HepG2 (cell line): ENCODE data around the gene ALG14. TPM values are rescaled to one million over a fixed set of nuclear protein-coding genes. Genes with fewer than 3 reads are reported as not detected.

Experiments
- AGO1 ChIP-seq: fragments of 200-400 bp; formaldehyde crosslinking; IDR thresholded peaks from 2 replicates; pipeline ENCODE4 v1.6.1; 2017; ENCODE audit warnings: mild to moderate bottlenecking, low read depth, low read length, moderate library complexity; ENCODE audit not compliant: poor library complexity, severe bottlenecking
- CCAR2 ChIP-seq: fragments of 200-400 bp; formaldehyde crosslinking; optimal IDR thresholded peaks from 2 replicates; pipeline ENCODE3; 2018; ENCODE audit warnings: low read depth, mild to moderate bottlenecking, low read length, moderate library complexity
- CSRNP2 ChIP-seq: sonication (generic); formaldehyde crosslinking; conservative IDR thresholded peaks from 2 replicates; pipeline ENCODE4 v1.8.0; 2022; ENCODE audit warnings: low read depth, missing genetic modification reagents
- DR1 ChIP-seq: sonication (generic); formaldehyde crosslinking; IDR thresholded peaks from 2 replicates; pipeline ENCODE4 v1.8.0; 2021; ENCODE audit warnings: mild to moderate bottlenecking, missing genetic modification reagents, inconsistent platforms
- FLYWCH1 ChIP-seq: sonication (generic); formaldehyde crosslinking; IDR thresholded peaks from 2 replicates; pipeline ENCODE4 v1.8.1; 2023; ENCODE audit warnings: mild to moderate bottlenecking, missing genetic modification reagents
- HHEX ChIP-seq: IDR thresholded peaks from 2 replicates; pipeline ENCODE4 v1.6.1; 2016; ENCODE audit warnings: control low read depth
- ISX ChIP-seq: sonication (generic); formaldehyde crosslinking; conservative IDR thresholded peaks from 2 replicates; pipeline ENCODE4 v1.5.0; 2020; ENCODE audit warnings: missing genetic modification reagents
- KAT8 ChIP-seq: IDR thresholded peaks from 2 replicates; pipeline ENCODE4 v1.6.1; 2016; ENCODE audit warnings: missing genetic modification reagents, missing compliant biosample characterization
- RFX3 ChIP-seq: IDR thresholded peaks from 2 replicates; pipeline ENCODE4 v1.6.1; 2016; ENCODE audit warnings: missing biosample characterization, missing genetic modification reagents
- SIX1 ChIP-seq: sonication (generic); formaldehyde crosslinking; IDR thresholded peaks from 2 replicates; pipeline ENCODE4 v1.4.0; 2020; ENCODE audit warnings: missing genetic modification reagents, borderline replicate concordance
- SRF ChIP-seq: IDR thresholded peaks from 2 replicates; pipeline ENCODE4 v1.6.1; 2011; ENCODE audit warnings: mild to moderate bottlenecking, low read depth, low read length, moderate library complexity
- STAT5B ChIP-seq: sonication (generic); formaldehyde crosslinking; IDR thresholded peaks from 2 replicates; pipeline ENCODE4 v1.4.0; 2020; ENCODE audit warnings: missing genetic modification reagents
- ZFYVE20 ChIP-seq: sonication (generic); formaldehyde crosslinking; IDR thresholded peaks from 2 replicates; pipeline ENCODE4 v1.8.0; 2023; ENCODE audit warnings: low read depth, mild to moderate bottlenecking, moderate library complexity, missing genetic modification reagents, borderline replicate concordance
- ZNF101 ChIP-seq: sonication (generic); formaldehyde crosslinking; IDR thresholded peaks from 2 replicates; pipeline ENCODE4 v1.4.0; 2020; ENCODE audit warnings: mild to moderate bottlenecking, low read depth, missing genetic modification reagents, borderline replicate concordance
- ZNF3 ChIP-seq: IDR thresholded peaks from 2 replicates; pipeline ENCODE4 v1.7.0; 2017; ENCODE audit warnings: inconsistent platforms
- ZNF543 ChIP-seq: sonication (generic); formaldehyde crosslinking; IDR thresholded peaks from 2 replicates; pipeline ENCODE4 v1.4.0; 2020; ENCODE audit warnings: mild to moderate bottlenecking, missing genetic modification reagents
- polyA plus RNA-seq, 8 experiments: library from polyadenylated mRNA; depleted of rRNA in 3 of 8; stranded (reverse) in 7 of 8; unstranded in 1 of 8; fragments of >200 nt; fragmentation: Illumina TruSeq in 4 of 8; extraction: Trizol in 4 of 8; gene quantifications; 2 replicates each; pipeline versions ENCODE4 v1.2.1 to v1.2.3, GENCODE V29; 2011 to 2016; ENCODE audit warnings: low read depth in 4 of 8, missing spikeins in 1 of 8, mixed read lengths in 1 of 8; ENCODE audit not compliant: insufficient read depth in 1 of 8
- total RNA-seq, 5 experiments: library from RNA; depleted of rRNA; stranded (reverse); fragments of >200 nt; fragmentation: Illumina TruSeq; extraction: Trizol; gene quantifications; 2 replicates each; pipeline ENCODE4 v1.2.3, GENCODE V29; 2016; ENCODE audit warnings: low read depth in 1 of 5
- TF ChIP-seq, protein P1 (sequence below): sonication (generic); formaldehyde crosslinking; IDR thresholded peaks from 2 replicates; pipeline ENCODE4 v1.8.0; 2022; ENCODE audit warnings: missing genetic modification reagents, mild to moderate bottlenecking, borderline replicate concordance
- TF ChIP-seq, protein P2 (sequence below): sonication (generic); IDR thresholded peaks from 2 replicates; pipeline ENCODE4 v1.6.1; 2016; ENCODE audit warnings: low read depth, borderline replicate concordance
- TF ChIP-seq, protein P3 (sequence below): IDR thresholded peaks from 2 replicates; pipeline ENCODE4 v1.6.1; 2016; ENCODE audit warnings: low read depth, missing genetic modification reagents, missing compliant biosample characterization

The ALG14 gene
- total and polyA plus RNA-seq, 2 of the 13 experiments (the other 11 are each of a cell fraction or from before 2014, with no cell fraction given), result 4.5 to 12.7 TPM

DNA sequence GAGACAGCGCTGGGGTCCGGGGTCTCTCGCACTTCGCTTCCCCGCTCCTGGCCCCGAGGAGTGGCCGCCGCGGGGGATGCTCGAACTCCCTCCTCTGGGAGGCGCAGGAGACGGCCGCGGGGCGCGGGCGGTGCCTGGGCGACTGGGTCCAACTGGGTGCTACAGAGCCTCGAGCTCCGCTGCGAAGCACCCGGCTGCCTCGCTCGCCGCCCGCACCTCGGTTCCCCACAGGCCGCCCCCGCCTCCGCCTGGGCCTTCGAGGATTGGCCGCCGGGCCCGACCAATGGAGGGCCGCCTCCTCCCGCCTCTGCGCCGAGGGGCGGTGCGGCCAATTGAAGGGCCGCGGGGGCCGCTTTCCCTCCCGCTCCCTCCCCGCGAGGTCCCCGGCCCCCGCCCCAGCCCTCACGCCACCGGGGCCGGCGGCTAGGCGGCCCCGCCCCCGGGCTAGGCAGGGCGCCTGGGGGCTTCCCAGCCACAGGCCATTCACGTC lies 145.8 kb downstream of the ALG14 start, which contains the start of gene CNN3 (continued):
- TF ChIP-seq ZFYVE20 (CRISPR knock-in tag) (no peak; the same call in 1 of the 2 replicates), CCAR2 (no peak), ZNF543 (CRISPR knock-in tag) (peak; percentile 87; the same call in 1 of the 2 replicates), AGO1 (no peak), ISX (no peak), SRF (no peak), ZNF101 (CRISPR knock-in tag) (no peak), FLYWCH1 (no peak), KAT8 (CRISPR knock-in tag) (peak; percentile 44; the same call in 1 of the 2 replicates), HHEX (no peak), DR1 (peak; percentile 51; the same call in 1 of the 2 replicates), ZNF3 (CRISPR knock-in tag) (no peak), STAT5B (CRISPR knock-in tag) (no peak), SIX1 (CRISPR knock-in tag) (no peak), RFX3 (CRISPR knock-in tag) (no peak), CSRNP2 (CRISPR knock-in tag) (no peak)
- TF ChIP-seq, protein P1, sequence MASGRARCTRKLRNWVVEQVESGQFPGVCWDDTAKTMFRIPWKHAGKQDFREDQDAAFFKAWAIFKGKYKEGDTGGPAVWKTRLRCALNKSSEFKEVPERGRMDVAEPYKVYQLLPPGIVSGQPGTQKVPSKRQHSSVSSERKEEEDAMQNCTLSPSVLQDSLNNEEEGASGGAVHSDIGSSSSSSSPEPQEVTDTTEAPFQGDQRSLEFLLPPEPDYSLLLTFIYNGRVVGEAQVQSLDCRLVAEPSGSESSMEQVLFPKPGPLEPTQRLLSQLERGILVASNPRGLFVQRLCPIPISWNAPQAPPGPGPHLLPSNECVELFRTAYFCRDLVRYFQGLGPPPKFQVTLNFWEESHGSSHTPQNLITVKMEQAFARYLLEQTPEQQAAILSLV (CRISPR knock-in tag), result no peak
- TF ChIP-seq, protein P2, sequence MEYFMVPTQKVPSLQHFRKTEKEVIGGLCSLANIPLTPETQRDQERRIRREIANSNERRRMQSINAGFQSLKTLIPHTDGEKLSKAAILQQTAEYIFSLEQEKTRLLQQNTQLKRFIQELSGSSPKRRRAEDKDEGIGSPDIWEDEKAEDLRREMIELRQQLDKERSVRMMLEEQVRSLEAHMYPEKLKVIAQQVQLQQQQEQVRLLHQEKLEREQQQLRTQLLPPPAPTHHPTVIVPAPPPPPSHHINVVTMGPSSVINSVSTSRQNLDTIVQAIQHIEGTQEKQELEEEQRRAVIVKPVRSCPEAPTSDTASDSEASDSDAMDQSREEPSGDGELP, result 0 out of 2 replicates have a peak, but pooled peaks have one; percentile 16
- TF ChIP-seq, protein P3, sequence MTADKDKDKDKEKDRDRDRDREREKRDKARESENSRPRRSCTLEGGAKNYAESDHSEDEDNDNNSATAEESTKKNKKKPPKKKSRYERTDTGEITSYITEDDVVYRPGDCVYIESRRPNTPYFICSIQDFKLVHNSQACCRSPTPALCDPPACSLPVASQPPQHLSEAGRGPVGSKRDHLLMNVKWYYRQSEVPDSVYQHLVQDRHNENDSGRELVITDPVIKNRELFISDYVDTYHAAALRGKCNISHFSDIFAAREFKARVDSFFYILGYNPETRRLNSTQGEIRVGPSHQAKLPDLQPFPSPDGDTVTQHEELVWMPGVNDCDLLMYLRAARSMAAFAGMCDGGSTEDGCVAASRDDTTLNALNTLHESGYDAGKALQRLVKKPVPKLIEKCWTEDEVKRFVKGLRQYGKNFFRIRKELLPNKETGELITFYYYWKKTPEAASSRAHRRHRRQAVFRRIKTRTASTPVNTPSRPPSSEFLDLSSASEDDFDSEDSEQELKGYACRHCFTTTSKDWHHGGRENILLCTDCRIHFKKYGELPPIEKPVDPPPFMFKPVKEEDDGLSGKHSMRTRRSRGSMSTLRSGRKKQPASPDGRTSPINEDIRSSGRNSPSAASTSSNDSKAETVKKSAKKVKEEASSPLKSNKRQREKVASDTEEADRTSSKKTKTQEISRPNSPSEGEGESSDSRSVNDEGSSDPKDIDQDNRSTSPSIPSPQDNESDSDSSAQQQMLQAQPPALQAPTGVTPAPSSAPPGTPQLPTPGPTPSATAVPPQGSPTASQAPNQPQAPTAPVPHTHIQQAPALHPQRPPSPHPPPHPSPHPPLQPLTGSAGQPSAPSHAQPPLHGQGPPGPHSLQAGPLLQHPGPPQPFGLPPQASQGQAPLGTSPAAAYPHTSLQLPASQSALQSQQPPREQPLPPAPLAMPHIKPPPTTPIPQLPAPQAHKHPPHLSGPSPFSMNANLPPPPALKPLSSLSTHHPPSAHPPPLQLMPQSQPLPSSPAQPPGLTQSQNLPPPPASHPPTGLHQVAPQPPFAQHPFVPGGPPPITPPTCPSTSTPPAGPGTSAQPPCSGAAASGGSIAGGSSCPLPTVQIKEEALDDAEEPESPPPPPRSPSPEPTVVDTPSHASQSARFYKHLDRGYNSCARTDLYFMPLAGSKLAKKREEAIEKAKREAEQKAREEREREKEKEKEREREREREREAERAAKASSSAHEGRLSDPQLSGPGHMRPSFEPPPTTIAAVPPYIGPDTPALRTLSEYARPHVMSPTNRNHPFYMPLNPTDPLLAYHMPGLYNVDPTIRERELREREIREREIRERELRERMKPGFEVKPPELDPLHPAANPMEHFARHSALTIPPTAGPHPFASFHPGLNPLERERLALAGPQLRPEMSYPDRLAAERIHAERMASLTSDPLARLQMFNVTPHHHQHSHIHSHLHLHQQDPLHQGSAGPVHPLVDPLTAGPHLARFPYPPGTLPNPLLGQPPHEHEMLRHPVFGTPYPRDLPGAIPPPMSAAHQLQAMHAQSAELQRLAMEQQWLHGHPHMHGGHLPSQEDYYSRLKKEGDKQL (CRISPR knock-in tag), result no peak; the same call in 1 of the 2 replicates
